ENCODE measurements around the gene PDE9A.

The PDE9A gene

GRCh38 chr21:42760361-42760950, 107.0 kb downstream of the PDE9A start:
- no peak for DNase-seq (ENCODE audit: low spot score)
- TF ChIP-seq CTCF (IDR thresholded peaks at IDR 0.05; ENCODE audit: extremely low read depth, insufficient read depth, missing control alignments) = no peak
- in situ Hi-C loops (cut with MboI; ENCODE audit: low pct_unique_long_range_greater_than_20kb, low sequenced_read_pairs, unreplicated experiment) = no loop called here

- TF ChIP-seq CTCF (IDR thresholded peaks at IDR 0.05; ENCODE audit: extremely low read depth, insufficient read depth, missing control alignments) = no peak
- in situ Hi-C loops (cut with MboI; ENCODE audit: low pct_unique_long_range_greater_than_20kb, low sequenced_read_pairs, unreplicated experiment) = no loop called here
- DNase-seq (ENCODE audit: low spot score) = no peak
These were observed 107.7 kb downstream of the PDE9A start for GRCh38 chr21:42760951-42761751.

GRCh38 chr21:42761776-42762335, 108.4 kb downstream of the PDE9A start:
- DNase-seq (ENCODE audit: low spot score) = no peak
- in situ Hi-C loops (cut with MboI; ENCODE audit: low pct_unique_long_range_greater_than_20kb, low sequenced_read_pairs, unreplicated experiment) = no loop called here
- TF ChIP-seq CTCF (IDR thresholded peaks at IDR 0.05; ENCODE audit: extremely low read depth, insufficient read depth, missing control alignments) = no peak

GRCh38 chr21:42763581-42764442, 110.4 kb downstream of the PDE9A start:
- TF ChIP-seq CTCF (IDR thresholded peaks at IDR 0.05; ENCODE audit: extremely low read depth, insufficient read depth, missing control alignments) = no peak
- DNase-seq (ENCODE audit: low spot score) = no peak
- in situ Hi-C loops (cut with MboI; ENCODE audit: low pct_unique_long_range_greater_than_20kb, low sequenced_read_pairs, unreplicated experiment) = no loop called here

DNA sequence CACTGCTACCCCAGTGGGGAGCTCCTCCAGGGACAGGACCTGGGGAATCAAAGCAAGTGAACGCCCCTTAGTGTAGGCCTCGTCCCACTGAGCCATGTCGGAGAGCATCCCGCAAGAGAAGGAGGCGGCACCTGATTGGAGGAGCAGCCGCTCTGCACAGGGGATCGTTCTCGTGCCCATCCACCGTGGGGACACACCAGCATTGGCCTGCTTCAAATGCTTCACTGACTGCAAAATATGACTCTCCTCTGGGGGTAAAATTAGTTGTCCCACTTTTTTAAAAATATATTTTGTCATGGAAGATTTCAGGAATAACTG, 111.0 kb downstream of the PDE9A start:
- in situ Hi-C loops (cut with MboI; ENCODE audit: low pct_unique_long_range_greater_than_20kb, low sequenced_read_pairs, unreplicated experiment) = no loop called here
- TF ChIP-seq CTCF (IDR thresholded peaks at IDR 0.05; ENCODE audit: extremely low read depth, insufficient read depth, missing control alignments) = no peak

DNA sequence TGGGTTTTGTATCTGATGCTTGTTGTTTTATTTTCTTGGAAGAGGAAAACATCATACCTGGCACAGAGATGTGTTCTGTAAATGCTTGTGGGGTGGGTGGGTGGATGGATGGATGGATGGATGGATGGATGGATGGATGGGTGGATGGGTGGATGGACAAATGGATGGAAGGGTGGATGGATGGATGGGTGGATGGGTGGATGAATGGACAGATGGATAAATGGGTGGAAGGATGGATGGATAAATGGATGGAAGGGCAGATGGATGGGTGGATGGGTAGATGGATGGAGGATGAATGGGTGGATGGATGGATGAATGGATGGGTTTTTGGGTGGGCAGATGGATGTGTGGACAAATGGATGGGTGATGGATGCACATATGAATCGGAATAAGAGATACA, 111.5 kb downstream of the PDE9A start:
- no peak for DNase-seq (ENCODE audit: low spot score)
- in situ Hi-C loops (cut with MboI; ENCODE audit: low pct_unique_long_range_greater_than_20kb, low sequenced_read_pairs, unreplicated experiment) = no loop called here
- TF ChIP-seq CTCF (IDR thresholded peaks at IDR 0.05; ENCODE audit: extremely low read depth, insufficient read depth, missing control alignments) = no peak

More for the DNA sequence above, 111.0 kb downstream of the PDE9A start:
- DNase-seq (ENCODE audit: low spot score) = no peak
